ENCODE results near the gene PCED1B.
"Not testable (repeated sequence)": the region's sequence is repeated elsewhere in the genome, so short reads cannot be mapped to it uniquely, and the experiment has no call there.

PCED1B gene

DNA sequence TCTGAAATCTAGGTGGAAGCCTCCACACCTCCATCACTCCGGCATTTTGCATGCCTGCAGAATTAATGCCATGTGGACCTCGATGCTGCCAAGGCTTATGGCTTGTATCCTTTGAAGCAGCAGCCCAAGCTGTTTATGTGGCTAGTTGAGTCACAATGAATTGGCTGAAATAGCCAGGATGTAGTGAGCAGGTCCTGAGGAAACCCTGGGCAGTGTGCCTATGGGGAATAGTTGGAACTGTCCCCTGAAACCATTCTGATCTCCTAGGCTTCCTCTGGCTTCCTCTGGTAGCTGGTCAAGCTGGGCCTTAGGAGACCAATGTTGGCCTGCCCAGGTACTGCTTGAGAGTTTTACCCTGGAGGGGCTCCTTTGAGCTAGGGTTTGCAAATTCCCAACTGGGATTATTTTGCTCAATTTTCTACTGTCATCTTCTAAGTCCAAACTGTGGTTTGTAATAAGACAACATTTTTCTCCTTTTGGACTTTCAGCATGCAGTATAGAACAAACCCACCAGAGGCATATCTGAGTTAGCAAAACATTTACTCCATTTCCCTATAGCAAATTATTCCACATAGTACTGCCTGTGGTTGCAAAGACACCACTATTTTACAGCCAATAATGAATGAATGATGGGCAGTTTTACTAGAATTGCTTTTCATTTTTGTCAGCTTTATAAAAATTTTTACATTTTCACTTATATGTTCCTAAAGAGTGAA, 85.5 kb downstream of the PCED1B start:
- no peak for DNase-seq (ENCODE audit: low read depth in 2 of 2)

DNA sequence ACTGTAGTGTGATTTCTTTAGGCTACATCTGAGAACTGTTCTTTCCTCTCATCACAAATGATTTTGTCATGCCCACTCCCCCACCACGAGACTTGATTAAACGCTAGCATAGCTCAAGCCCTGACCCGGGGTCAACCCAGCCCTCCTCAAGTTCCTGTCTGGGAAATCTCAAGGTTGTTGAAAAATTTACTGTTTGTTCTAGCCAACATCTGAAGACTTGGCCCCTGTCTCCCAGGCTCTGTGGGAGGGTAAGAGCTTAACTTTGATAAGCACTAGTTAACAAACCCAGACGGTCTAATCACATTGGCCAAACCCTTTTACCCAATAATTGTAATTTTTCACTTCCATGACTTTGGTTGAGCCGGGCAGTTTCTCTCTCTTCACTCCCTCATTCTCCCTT, 86.5 kb downstream of the PCED1B start:
- DNase-seq (ENCODE audit: low read depth in 2 of 2): no peak

- no peak for DNase-seq (ENCODE audit: low read depth in 2 of 2)
Measured at GRCh38 chr12:47166365-47166764, 86.9 kb downstream of the PCED1B start.

- DNase-seq (ENCODE audit: low read depth in 2 of 2): not testable (repeated sequence)
Measured at GRCh38 chr12:47170281-47170680, 90.9 kb downstream of the PCED1B start.

GRCh38 chr12:47178014-47178413, 98.6 kb downstream of the PCED1B start:
- no peak for DNase-seq (ENCODE audit: low read depth in 2 of 2)

GRCh38 chr12:47182164-47182938, 102.9 kb downstream of the PCED1B start:
- not testable (repeated sequence) for DNase-seq (ENCODE audit: low read depth in 2 of 2)

- no peak for DNase-seq (ENCODE audit: low read depth in 2 of 2)
Measured at GRCh38 chr12:47184229-47184628, 104.8 kb downstream of the PCED1B start.

DNA sequence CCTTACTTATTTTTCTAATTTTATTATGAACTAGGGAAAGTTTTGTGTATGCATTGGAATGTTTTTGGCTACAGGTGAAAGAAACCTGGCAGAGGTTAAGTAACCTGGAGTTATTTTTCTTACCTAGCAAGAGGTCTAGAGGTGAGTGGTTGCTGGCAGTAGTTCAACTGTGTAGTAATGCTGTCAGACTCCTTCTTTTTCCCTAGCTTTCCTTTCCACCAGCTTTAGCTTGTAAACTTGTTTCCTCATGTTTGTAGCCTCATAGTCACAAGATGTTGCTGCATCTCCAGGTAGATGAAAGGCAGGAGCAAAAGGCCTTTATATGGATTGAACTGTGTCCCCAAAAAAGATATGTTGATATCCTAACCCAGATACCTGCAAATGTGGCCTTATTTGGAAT, 105.4 kb downstream of the PCED1B start:
- no peak for DNase-seq (ENCODE audit: low read depth in 2 of 2)

- no peak for DNase-seq (ENCODE audit: low read depth in 2 of 2)
Measured at GRCh38 chr12:47186246-47186645, 106.8 kb downstream of the PCED1B start.

DNA sequence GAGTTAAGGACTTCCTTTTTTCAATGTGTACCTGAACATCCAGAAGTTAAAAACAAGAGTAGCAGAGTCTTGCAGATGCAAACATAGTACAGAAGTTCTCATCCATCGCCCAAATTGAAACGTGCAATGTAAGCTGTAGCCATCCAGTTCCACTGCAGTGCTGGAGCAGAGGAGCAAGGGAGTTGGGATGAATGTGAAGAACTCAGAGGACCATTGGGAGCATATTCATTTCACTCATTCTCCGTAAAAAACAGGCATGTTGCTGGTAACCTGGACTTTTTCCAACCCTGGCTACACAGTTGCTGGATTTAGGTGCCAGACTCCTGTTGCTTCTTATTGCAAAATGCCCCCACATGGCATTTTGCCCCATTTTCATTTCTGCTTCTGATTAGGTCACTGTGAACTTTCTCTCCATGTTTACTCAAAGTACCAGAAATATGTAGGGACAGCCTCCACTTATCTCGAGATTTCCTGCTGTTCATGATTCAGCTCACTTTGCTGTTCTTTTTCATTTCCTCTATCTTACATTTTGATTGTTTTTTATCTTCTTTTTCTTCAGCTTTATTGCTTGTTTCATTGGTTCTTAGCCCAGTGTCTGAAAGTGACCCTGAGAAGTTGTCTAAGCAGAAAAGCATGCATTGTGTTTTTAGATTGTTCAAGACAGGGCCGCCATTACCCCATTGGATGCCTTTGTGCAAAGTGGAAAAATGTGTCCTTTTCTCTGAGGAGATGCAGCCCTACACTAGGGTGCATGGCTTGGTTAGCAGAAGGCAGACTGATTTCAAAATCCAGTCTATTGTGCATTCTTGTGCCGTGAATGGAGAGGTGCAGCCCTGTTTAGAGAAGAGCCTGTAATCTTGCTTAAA, 109.4 kb downstream of the PCED1B start:
- DNase-seq (ENCODE audit: low read depth in 2 of 2): peak in 1 of 2 experiments; percentile 10

DNA sequence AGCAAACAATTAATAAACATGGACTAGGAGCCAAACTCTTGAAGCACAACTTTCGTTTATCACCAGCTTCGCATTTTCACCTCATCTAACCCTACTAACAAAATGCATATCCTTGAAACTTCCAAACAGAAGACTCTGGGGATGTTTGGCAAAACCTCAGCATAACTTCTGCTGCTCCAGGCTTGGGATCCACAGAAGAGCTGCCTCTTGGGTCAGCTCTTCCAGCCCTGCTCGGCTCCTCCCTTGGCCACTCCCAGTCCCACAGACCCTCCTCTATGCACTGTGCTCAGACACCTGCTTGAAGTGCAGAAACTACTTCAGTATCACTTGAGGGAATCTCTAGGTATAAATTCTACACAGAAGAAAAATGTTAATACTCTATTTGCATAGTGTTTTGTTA, 110.3 kb downstream of the PCED1B start:
- no peak for DNase-seq (ENCODE audit: low read depth in 2 of 2)

GRCh38 chr12:47190271-47190750, 110.9 kb downstream of the PCED1B start:
- DNase-seq (ENCODE audit: low read depth in 2 of 2): no peak

DNA sequence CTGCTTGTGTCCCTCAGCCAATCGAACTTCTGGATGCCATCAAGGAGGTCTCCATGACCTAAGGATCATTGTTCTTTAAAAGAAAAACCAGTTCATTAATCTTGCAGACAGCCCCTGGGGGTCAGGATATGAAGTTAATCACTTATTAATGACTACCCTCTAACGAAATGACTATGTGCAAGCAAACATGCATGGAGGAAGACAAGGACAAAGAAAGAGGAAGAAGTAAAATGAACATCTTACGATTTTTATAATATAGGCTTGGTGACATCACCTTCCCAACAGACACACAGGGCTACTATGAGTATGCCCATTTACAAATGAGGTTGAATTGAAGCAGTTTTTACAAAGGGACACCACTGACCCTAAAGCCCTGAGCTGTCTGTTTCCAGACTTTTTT, 111.5 kb downstream of the PCED1B start:
- DNase-seq (ENCODE audit: low read depth in 2 of 2): no peak

DNA sequence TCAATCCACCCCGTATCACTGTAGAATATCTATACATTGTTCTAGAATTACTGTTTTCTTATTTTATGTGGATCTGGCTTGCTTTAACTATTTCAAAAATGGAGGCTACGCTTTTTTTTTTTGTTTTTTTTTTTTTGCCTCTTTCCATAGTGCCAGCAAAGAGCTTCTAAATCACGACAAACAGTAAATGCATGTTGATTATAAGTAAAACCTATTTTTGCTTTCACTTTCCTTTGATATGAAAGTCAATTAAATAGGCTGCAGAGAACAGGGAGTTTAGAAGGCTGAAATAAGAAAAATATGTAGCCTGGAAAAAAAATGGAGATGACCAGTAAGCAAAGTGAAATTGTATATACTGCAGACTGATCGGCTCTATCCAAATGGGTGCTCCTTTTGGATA, 112.6 kb downstream of the PCED1B start:
- no peak for DNase-seq (ENCODE audit: low read depth in 2 of 2)

DNA sequence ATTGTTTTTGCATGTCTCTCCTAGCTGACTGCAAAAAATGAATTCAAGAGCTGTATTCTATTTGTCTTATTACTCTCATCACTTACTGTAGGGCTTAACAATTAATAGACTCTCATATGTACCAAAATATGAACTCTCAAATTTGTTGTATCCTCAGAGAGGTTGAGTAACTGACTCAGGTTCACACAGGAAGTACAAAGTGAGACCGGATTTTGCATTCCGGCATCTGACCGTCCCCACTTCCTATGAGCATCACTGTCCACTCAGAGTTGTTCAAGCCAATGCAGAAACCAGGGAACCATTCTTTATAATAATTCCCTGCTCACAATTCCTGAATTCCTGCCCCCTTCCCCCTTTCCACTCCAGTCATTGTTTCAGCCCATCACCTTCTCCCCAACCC, 113.6 kb downstream of the PCED1B start:
- DNase-seq (ENCODE audit: low read depth in 2 of 2): no peak

- no peak for DNase-seq (ENCODE audit: low read depth in 2 of 2)
Measured at GRCh38 chr12:47194501-47194900, 115.1 kb downstream of the PCED1B start.

DNA sequence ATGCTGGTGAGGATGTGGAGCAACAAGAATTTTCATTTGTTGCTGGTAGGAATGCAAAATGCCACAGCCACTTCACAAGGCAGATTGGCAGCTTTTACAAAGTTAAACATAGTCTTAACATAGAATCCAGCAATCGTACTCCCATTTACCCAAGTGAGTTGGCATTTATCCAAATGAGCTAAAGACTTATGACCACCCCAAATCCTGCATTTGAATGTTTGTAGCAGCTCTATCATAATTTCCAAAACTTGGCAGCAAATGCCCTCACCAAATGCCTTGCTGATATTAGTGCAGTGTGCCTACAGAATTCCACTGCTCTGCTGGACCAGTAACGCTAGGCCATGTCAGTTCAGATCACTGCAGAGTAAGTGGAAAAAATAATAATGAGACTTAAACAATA, 121.0 kb downstream of the PCED1B start:
- DNase-seq (ENCODE audit: low read depth in 2 of 2): no peak

DNA sequence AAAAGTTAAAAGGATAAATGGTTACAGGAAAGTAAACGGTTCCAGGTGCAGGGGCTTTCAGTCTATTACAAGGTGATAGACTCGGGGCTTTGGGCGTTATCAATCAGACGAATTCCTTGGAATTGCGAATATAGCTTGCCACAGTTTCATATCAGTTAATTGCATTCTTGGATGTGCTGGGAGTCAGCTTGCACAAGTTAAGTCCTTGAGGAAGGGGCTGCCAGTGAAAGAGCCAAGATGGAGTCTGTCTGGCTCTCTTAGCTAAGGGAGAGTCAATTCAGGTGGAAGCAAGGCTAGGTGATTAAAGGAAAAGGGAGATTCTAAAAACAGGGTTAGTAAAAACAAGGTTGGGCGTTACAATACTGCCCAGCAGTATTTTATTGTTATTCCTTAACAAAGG, 121.8 kb downstream of the PCED1B start:
- not testable (repeated sequence) for DNase-seq (ENCODE audit: low read depth in 2 of 2)

- no peak for DNase-seq (ENCODE audit: low read depth in 2 of 2)
Measured at GRCh38 chr12:47202176-47202575, 122.8 kb downstream of the PCED1B start.

- no peak for DNase-seq (ENCODE audit: low read depth in 2 of 2)
Measured at GRCh38 chr12:47205532-47206449, 126.4 kb downstream of the PCED1B start.
